ENCODE data around the gene RTN4R. TPM values are rescaled to one million over a fixed set of nuclear protein-coding genes. Genes with fewer than 3 reads are reported as not detected.

RTN4R gene
- total and polyA plus RNA-seq, 2 of the 8 experiments (the other 6 are each of a cell fraction or from before 2014, with no cell fraction given) = 21.8 to 41.3 TPM

- no peak overlapping the region for H2BK20ac ChIP-seq (ENCODE audit: low read length)
- no peaks in the 10 kb centered on the region for H3K27me3 ChIP-seq (replicated peaks in 1 of 4; ENCODE audit: control insufficient read depth in 3 of 4, extremely low read depth in 1 of 4, insufficient read depth in 3 of 4, low read length in 3 of 4)
- no peaks in the 10 kb centered on the region for H3K23me2 ChIP-seq (ENCODE audit: low read depth, low read length)
- WGBS, 2 experiments (ENCODE audit: extremely low coverage in 1 of 2, insufficient coverage in 1 of 2, insufficient read length in 1 of 2, insufficient replicate concordance in 2 of 2, low coverage in 1 of 2, low lambda C conversion rate in 2 of 2, missing lambda C conversion rate in 1 of 2) = 87% methylated on average over 23 of the region's 23 CpGs; no CpG with 5 or more reads in 1 of the 2 experiments
- peaks cover 0 to 2% of the 10 kb centered on the region in 2 experiments for H4K20me1 ChIP-seq (replicated peaks in 1 of 2; ENCODE audit: control insufficient read depth in 1 of 2, insufficient read depth in 2 of 2, low read length in 2 of 2)
- H3K27ac ChIP-seq (ENCODE audit: low read depth, low read length) = no peak overlapping the region
- no peak overlapping the region for H3K4ac ChIP-seq (replicated peaks; ENCODE audit: insufficient read length, low read depth, low read length)
- H2AFZ ChIP-seq (ENCODE audit: low read length) = no peak overlapping the region
- H3K18ac ChIP-seq (ENCODE audit: extremely low read depth, low read length) = no peak overlapping the region
- no peak overlapping the region for H4K91ac ChIP-seq (replicated peaks; ENCODE audit: insufficient read length, low read length)
- H3K9me3 ChIP-seq (ENCODE audit: insufficient read depth in 2 of 2, low read depth in 1 of 2, low read length in 1 of 2) = no peaks in the 10 kb centered on the region
- no peak overlapping the region for H3K14ac ChIP-seq (ENCODE audit: insufficient read length)
- no peak overlapping the region for H3K4me2 ChIP-seq (ENCODE audit: insufficient read depth in 1 of 2, low read depth in 2 of 2, low read length in 2 of 2)
- H3K9ac ChIP-seq (replicated peaks in 1 of 4; ENCODE audit: extremely low read depth in 1 of 4, low read depth in 3 of 4, low read length in 3 of 4) = no peak overlapping the region
- no peak overlapping the region for H2AK5ac ChIP-seq (ENCODE audit: low read depth, low read length)
- ChIA-PET POLR2A (ENCODE audit: partially characterized antibody) (no interaction called here), CTCF (ENCODE audit: partially characterized antibody) (interaction anchor here (2.2 to 6.5 kb wide), 3 partner anchors 23 to 80 kb away, joined by 6 to 93 read pairs (median 31); partner anchors contain the start of gene CCDC188)
- H4K8ac ChIP-seq (ENCODE audit: extremely low read depth, insufficient read depth, low read length) = no peak overlapping the region
- H3K4me1 ChIP-seq (replicated peaks in 1 of 4; ENCODE audit: control insufficient read depth in 3 of 4, insufficient read depth in 4 of 4, low read length in 3 of 4) = peaks cover 0 to 6% (median 0%) of the 10 kb centered on the region in 4 experiments; a peak in 4 of 7 replicates
- no peak overlapping the region for H3K56ac ChIP-seq (replicated peaks; ENCODE audit: insufficient read length, low read depth, low read length)
- no peak for FAIRE-seq
- H2BK12ac ChIP-seq (ENCODE audit: low read depth, low read length) = no peak overlapping the region
- no peaks in the 10 kb centered on the region for H3K79me1 ChIP-seq (ENCODE audit: low read depth, low read length)
- H3K4me3 ChIP-seq (ENCODE audit: extremely low read depth in 1 of 4, insufficient read depth in 2 of 4, low read depth in 3 of 4, low read length in 4 of 4) = no peak overlapping the region
- DNase-seq (ENCODE audit: low read depth in 1 of 2, low spot score in 2 of 2) = no peak
- no peak overlapping the region for H2BK5ac ChIP-seq (ENCODE audit: low read depth, low read length)
- H4K5ac ChIP-seq (ENCODE audit: insufficient read length, low read depth, low read length) = no peak overlapping the region
- no peaks in the 10 kb centered on the region for H3K79me2 ChIP-seq (ENCODE audit: control insufficient read depth in 1 of 2, insufficient read depth in 2 of 2, low read length in 2 of 2)
- H3K23ac ChIP-seq (ENCODE audit: insufficient read length) = no peak overlapping the region
- no peaks in the 10 kb centered on the region for H3K36me3 ChIP-seq (ENCODE audit: control insufficient read depth in 2 of 4, insufficient read depth in 4 of 4, low read length in 3 of 4)
- no peak overlapping the region for H2BK120ac ChIP-seq (replicated peaks; ENCODE audit: low read depth, low read length)
- H2BK15ac ChIP-seq (ENCODE audit: low read length) = no peak overlapping the region
- TF ChIP-seq SIN3A (conservative IDR thresholded peaks at IDR 0.05 in 1 of 2, IDR thresholded peaks at IDR 0.05 in 1 of 2; ENCODE audit: low read depth in 1 of 2, low read length in 2 of 2) = no peak
- TF ChIP-seq EP300 (IDR thresholded peaks at IDR 0.05; ENCODE audit: borderline replicate concordance in 1 of 2, low read depth in 2 of 2, low read length in 2 of 2) = no peak
- TF ChIP-seq RAD21 (IDR thresholded peaks at IDR 0.05 in 1 of 2, conservative IDR thresholded peaks at IDR 0.05 in 1 of 2; ENCODE audit: low read depth in 2 of 2, low read length in 2 of 2) = no peak
- TF ChIP-seq MAX (IDR thresholded peaks at IDR 0.05) = no peak
- TF ChIP-seq BACH1 (IDR thresholded peaks at IDR 0.05; ENCODE audit: low read length) = no peak
- TF ChIP-seq SUZ12 (IDR thresholded peaks at IDR 0.05; ENCODE audit: low read length) = no peak
- TF ChIP-seq GABPA (IDR thresholded peaks at IDR 0.05; ENCODE audit: borderline replicate concordance, insufficient read depth, low read length) = no peak
- no peak for TF ChIP-seq SIX5 (IDR thresholded peaks at IDR 0.05; ENCODE audit: low read depth, low read length)
- no peak for TF ChIP-seq RBBP5 (IDR thresholded peaks at IDR 0.05; ENCODE audit: borderline replicate concordance, low read depth, low read length)
- TF ChIP-seq ATF3 (IDR thresholded peaks at IDR 0.05; ENCODE audit: insufficient read depth, low read depth, low read length) = no peak
- no peak for TF ChIP-seq RFX5 (IDR thresholded peaks at IDR 0.05; ENCODE audit: borderline replicate concordance, low read depth, low read length)
- TF ChIP-seq SP1 (IDR thresholded peaks at IDR 0.05; ENCODE audit: low read depth, low read length) = no peak
Measured at GRCh38 chr22:20234760-20235388, 33.2 kb downstream of the RTN4R start.

Measured in H1 (cell line).